Middle frontal gyrus (tissue), 1 donor: Measurements from ENCODE around the gene SAMD5.
"Not testable (repeated sequence)": the region's sequence is repeated elsewhere in the genome, so short reads cannot be mapped to it uniquely, and the experiment has no call there.

Source experiments
- DNase-seq: peaks from one replicate; pipeline ENCODE4 v3.0.0-alpha.2; 2015; ENCODE audit warnings: low spot score; ENCODE audit errors: extremely low spot score

SAMD5 gene

DNA sequence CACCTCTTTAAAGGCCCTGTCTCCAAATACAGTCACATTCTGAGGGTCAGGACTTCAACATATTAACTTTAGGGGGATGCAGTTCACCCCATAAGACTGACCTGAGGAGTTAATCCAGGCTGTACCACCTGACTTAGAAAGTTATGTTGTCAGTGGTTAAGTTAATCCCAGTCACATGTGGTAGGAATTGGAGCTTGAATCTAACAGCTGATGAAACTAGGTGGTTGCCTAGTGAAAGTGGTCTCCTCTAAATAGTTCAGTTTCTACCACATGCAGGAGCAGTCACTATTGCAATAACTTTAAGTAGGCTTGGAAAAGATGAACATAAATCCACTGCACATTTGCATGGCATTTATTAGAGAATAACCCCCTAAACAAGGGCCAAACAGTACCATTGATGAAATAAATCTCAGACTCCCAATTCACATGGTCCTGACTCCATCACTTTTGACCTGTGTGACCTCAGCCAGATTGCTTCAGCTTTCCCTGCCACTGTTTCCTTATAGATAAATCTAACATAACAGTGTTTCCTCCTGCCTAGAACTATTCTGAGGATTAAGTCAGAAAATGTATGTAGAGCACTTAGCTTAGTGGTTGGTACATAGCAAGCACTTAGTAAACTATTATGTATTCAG lies 20.1 kb downstream of the SAMD5 start:
- no peak for DNase-seq

DNA sequence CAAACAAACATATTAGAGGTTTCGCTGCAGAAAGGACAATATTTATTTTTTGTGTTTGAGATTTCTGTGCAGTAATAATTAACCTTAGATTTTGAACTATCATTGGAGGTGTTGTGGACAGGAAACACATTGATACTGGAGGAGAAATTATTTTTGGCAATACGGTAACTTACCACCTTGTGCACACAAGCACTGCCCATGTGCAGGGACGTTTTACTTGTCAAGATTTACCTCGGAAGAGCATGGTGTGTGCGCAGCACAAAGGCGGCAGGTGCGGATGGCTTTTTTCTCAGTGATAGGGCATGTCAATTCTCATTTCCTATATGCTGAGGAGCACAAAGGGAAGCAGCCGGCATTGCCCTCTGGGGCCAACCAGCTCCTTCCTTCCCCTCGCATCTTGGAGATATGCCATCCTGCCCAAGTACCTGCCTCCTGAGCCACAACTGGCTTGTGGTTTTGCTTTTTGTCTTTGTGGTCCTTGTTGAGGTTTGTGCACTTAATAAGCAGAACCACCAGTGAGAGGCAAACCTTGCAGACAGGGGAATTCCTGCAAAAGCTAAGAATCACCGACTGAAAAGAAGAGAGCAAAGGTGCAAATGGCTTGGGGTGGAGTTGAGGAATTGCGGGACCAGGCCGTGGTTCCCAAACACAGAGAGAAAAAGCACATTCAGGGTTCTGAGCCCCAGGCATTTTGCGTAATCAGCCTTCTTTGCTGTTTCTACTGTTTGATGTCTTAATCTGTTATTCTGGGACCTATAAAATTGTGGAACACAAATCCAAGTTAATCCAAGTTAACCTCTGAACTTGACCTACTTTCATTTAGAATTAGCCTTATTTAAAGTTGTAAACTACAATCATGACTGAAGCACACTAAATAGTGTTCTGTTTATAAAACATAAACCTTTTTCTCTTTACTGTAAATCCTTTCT lies 21.9 kb downstream of the SAMD5 start:
- DNase-seq = no peak

DNA sequence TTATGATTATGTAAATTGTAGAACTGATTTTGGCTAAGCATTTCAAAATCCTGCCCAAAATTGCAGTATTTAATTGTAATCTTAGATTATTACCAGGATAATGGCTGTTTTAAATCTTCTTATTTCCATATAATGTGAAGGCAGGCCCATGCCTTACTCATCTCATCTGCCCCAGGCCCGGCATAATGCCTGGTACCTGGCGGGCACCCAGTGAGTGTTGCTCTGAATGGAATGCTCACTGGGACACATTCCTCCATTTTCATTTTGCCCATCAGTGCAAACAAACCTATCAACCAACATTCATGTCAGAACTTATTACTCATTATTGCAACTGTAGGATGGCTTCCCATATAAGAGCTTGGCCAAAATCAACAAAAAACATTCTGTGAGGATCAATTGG lies 22.8 kb downstream of the SAMD5 start:
- no peak for DNase-seq

DNA sequence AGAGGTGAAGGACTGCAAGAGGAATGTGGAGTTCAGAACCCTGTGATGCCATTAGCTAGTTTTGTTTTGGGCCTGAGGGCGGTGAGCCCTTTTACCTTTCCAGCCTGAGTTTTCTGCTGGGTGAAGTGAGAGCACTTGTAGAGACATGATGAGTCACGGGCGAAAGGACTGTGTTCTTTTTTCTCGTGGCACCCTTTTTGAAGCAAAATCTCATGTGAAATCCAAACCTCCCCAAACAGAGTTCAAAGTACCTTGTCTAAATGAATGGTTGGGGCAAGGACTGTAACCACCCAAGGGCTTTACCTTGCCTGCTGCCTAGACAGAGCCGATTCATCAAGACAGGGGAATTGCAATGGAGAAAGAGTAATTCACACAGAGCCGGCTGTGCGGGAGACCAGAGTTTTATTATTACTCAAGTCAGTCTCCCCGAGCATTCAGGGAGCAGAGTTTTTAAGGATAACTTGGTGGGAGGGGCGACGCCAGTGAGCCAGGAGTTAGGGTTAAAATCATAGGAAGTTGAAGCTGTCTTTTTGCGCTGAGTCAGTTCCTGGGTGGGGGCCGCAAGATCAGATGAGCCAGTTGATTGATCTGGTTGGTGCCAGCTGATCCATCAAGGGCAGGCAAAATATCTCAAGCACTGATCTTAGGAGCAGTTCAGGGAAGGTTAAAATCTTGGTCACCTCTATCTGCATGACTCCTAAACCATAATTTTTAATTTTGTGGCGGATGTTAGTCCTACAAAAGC lies 25.8 kb downstream of the SAMD5 start:
- no peak for DNase-seq

DNA sequence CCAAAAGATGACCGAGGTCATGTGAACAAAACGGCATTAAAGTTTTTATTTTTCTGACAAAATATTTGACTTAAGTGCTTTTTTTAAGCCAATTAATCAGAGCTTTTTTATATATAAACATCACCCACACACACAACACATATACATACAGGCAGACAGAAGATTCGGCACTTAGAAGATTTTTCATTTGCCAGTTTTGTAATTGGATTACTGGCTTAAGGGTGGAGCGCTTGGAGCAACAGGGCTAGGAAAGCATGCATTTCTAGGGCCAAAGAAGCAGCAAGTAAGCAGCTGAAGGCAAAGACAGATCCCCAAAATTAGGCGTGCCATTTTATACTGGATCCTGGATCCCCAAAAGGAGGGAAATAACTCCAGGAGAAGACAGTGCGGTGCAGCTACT lies 30.3 kb downstream of the SAMD5 start:
- no peak for DNase-seq

DNA sequence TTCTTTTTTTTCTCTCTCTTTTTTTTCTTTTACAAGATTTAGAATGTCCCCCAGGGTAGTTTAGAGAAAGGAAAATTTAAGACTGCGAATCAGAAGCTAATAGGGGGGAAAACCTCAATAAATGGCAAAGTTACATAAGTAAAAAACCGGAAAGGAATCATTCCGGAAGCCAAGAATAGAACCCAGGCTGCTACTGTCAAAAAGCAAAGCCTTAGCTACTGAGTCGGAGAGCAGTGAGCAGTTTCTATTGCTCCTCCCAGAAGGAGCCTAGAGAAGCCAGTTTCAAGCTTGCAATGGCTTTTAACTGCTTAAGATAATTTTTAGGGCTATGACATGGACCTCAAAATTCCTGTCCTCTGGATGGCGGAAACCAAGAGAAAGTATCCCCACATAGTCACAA lies 31.6 kb downstream of the SAMD5 start:
- DNase-seq = no peak

DNA sequence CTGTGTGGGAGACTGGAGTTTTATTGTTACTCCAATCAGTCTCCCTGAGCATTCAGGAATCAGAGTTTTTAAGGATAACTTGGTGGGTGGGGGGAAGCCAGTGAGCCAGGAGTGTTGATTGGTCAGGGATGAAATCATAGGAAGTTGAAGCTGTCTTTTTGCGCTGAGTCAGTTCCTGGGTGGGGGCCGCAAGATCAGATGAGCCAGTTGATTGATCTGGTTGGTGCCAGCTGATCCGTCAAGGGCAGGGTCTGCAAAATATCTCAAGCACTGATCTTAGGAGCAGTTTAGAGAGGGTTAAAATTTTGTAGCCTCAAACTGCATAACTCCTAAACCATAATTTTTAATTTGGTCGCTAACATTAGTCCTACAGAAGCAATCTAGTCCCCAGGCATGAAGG lies 33.9 kb downstream of the SAMD5 start:
- not testable (repeated sequence) for DNase-seq

DNA sequence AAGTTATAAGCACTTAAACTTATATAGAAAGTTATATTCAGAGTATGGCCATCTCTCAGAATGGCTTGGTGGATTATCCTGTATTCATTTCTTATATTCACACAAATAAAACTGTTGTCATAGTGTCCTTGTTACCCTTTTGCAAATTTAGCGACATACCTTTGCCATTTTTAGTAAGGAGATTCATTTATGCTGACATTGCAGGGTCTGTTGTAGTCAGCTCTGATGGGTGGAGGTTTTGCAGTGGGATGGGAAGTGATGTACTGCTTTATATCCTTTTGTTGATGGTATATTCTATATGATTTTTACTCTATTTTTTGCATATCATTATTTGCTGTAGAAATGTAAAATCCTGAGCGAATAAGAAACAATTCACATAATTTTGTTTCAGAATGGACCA lies 35.9 kb downstream of the SAMD5 start:
- no peak for DNase-seq

DNA sequence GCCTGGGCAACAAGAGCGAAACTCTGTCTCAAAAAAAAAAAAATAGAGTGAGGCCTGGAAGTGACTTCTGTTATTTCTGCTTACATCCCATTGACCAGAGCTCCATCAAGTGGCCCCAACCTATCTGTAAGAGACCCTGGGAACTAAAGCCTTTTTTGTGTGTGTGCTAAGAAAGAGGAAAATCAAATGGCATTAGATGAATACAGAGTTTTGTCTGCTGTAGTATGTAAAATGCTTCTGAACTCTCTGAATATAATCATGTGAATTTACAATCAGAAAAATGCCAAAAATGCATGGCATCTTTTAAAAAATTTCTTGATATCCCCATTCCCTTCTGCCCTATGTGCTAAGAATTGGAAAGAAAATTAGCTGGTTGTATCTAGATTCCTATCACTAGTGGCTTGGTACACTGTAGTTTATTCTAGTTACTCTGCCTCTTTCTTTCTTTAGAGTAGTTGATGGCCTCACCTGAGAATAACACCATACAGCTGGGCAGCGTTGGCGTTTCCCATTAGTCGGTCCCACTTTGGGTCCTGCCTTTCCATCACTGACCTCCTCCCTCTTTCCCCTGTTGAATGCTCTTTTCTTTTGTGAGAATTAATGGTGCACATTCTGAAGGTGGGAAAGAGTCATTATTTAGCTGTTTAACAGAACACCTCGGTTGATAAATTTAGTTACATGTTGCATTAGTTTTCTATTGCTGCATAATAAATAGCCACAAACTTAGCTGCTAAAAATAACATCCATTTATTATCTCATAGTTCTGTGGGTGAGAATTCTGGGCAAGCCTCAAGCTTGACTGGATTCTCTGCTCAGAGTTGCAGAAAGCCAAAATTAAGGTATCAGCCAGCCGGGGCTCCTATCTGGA lies 38.2 kb downstream of the SAMD5 start:
- no peak for DNase-seq

DNA sequence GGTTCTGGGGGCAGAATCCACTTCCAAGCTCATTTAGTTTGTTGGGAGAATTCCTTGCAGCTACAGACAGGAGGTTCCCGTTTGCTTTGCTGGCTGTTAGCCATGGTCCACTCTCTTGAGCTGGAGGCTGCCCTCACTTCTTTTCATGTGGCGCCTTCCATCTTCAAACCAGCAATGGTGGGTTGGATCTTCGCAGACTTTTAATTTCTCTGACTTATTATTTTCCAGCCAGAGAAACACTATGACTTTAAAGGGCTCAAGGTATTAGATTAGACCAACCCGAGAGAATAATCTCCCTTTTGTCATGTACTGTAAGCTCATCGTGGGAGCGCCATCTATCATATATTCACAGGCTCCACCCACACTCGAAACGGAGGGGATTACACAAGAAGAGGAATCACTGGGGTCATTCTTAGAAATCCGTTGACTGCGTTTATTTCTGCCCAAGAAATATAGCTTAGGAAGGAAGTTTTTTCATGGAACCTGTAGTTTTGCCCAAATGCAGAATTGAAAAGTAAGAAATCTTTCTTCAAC lies 38.9 kb downstream of the SAMD5 start:
- DNase-seq = no peak

DNA sequence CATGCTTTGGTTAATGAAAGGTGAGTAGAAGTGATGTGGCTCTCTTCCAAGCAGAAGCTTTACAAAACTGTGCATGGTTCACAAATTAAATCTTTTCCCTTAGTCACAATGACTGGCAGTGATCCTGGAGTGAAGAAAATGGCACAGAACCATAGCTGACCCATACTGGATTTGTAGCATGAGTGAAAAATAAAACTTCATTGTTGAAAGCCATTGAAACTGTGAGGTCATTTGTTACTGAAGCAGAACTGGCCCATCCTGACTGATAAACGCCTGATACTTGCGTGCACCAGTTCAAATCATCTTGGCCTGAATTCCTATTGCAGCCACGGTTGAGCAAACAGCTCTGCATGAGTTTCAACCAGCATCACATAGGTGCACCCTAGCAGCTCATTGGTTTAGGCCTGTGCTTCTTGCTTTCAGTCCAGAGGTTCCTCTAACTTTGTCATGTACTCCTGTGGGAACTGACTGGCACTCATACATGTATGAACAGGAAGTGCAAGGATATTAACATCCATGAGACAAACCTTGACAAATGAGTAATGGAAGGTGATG lies 40.5 kb downstream of the SAMD5 start:
- DNase-seq = no peak

DNA sequence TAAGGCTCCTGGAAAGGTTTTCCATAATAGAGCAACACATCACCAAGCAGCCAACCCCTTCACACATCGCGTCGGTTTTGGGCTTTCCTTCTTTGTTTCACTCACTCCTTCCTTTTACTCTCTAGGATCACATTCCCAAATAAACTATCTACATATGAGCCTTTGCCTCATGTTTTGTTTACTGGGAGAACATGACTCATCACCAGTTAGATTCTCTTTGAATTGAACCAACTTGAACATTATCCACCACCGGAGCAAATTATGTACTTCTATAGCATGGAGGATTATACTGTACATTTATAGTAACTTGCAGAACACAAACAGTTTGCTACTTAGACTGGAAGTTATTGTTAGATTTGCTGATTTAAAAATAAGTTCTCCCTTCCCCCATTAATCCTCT lies 41.0 kb downstream of the SAMD5 start:
- no peak for DNase-seq

DNA sequence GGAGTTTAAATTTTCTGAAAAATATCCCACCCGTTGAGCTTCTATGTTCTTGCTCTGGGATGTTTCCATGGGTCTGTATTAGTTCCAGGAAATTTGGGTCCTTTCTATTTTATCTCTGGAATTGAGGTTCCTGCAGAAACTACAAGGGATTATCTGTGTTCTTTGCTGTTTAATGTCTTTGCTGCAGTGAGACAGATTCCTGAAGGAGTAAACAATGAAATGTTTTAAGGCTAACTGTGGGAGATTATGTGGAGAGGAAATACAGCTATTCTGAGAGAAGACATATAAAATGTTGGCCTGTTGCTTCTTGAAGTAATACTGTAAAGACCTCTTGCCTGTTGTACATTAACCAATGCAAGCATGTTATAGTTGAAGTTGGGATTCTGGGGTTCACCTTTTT lies 43.5 kb downstream of the SAMD5 start:
- no peak for DNase-seq

DNA sequence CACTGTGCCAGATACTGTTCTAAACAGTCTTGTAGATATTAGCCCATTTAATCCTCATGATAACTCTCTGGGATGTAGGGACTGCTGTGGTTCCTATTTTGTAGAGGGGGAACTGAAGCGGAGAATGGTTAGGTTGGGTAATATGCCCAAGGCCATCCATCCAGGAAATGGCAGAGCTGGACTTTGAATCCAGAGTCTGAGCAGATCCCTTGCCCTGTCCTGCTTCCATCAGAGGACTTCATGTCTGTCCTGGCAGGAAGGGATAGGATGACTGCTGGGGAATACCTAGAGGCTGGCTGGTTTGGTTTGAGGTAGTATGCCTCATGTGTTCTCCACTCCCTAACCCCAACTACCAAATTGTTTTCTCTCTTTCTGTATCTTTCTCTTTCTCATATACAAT lies 44.6 kb downstream of the SAMD5 start:
- DNase-seq = no peak

DNA sequence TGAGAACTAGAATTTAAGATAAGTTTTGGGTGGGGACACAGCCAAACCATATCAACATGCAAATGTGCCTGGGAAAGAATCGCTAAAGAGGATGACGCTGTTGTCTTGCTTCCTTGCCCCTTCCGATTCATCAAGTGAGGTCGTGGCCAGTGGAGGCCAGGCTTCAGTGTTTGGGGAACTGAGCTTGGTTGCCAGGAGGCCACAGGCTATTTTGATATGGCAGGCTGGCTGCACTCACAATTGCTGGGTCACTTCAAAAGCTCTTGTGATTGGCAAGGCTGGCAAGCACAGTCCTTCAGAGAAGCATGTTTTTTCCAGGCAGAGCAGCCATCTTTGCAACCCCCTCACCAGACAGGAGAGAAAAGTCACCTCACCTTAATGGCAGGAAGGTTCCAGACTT lies 45.8 kb downstream of the SAMD5 start:
- DNase-seq = no peak

DNA sequence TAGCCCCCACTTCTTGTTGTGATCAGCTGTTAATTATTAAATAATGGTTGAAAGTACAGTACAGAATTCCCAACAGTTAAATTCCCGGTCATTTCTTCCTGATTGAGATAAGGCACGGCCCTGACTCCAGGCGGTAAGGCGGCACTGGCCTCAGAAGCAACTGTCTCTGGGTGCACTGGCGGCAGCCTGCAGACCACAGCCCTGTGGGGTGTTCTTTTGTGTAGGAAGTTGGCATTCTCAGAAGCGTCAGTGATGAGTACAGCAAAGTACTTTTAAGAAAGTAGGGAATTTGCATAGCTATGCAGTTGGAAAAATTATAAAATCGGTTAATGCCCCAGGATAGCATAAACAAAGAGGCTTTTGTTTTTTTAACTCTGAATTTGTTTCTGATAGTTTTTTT lies 50.5 kb downstream of the SAMD5 start:
- no peak for DNase-seq

DNA sequence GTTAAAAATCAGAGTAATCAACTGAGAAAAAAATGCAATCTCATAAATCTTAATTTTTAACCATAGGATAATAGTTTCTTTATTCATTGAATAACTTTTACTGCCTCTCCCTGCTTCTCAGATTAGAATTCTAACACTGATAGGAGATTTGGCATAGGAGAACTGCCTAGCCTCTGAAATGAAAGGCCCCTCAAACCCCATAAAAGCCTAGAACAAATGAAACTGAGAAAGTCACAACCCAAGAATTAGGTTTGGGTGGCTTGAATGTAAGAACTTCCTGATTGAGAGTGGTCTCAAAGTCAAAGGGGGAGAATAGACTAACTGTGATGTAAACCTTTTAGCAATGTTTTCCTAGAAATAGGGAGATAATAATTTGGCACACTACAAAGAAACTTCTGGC lies 52.2 kb downstream of the SAMD5 start:
- no peak for DNase-seq

DNA sequence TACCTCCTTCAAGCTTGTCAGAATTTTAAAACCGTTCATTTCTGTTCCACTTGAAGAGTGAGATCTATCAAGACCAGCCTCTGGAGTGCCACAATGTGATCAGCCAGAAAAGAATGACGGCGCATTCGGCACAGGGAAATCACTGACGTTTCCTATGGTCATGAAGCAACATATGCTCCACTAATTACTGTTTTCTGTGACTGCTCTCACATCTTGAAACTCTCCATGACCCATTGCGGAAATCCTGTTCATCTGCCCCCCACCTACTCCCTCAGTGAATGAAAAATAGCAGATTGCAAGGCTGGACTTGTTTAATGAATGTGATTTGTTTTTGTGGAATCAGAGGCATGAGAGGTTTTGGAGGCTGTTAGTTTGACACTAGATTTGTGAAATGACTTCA lies 53.2 kb downstream of the SAMD5 start:
- DNase-seq = no peak

DNA sequence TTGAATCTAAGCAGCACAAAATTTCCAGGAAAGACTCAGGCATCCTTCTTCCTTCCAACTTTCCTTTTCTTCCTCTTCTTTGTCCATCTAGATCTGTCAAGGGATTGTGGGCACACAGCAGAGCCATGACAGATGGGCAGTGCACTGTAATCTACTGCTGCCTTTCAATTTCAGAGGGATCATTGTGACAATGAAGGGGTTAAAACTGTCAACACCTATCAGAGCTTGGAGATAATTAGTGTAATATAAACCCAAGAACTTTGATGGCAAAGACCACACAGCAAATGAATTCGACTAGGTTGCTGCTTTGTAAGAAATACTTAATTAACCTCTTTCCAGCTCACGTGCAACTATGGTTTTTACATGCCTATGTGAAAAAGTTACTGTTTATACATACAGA lies 55.0 kb downstream of the SAMD5 start:
- no peak for DNase-seq

DNA sequence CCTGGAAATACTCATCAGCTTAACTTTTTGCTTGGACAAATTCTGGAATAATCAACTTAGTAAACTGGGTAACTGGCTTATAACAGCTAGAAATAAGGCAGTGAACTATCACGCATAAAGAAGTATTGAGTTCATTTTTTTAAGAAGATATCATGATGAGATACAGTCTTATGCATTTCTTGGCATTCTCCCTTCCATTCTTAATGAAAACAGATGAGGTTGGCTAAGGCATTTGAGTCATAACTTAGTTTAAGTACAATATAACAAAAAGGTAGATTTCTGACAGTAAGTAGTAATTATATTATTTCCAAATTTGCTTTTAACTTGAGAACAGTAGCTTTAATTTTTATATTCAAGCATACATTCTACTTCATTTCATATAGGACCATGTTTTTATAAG lies 56.1 kb downstream of the SAMD5 start:
- no peak for DNase-seq
